ENCODE data around the gene ZNF280D.

The ZNF280D gene

GRCh38 chr15:56628893-56629532, 104.3 kb downstream of the ZNF280D start:
- DNase-seq = no peak

GRCh38 chr15:56619887-56620286, 113.4 kb downstream of the ZNF280D start:
- DNase-seq = no peak

- DNase-seq = no peak
Observed at GRCh38 chr15:56617628-56618027, 115.7 kb downstream of the ZNF280D start.

- DNase-seq = no peak
Observed at GRCh38 chr15:56616551-56616950, 116.8 kb downstream of the ZNF280D start.

- DNase-seq = no peak
Observed at GRCh38 chr15:56613811-56614210, 119.5 kb downstream of the ZNF280D start.

- DNase-seq = no peak
Observed at GRCh38 chr15:56608993-56609392, 124.3 kb downstream of the ZNF280D start.

- DNase-seq = no peak
Observed at GRCh38 chr15:56608140-56608778, 125.0 kb downstream of the ZNF280D start.

GRCh38 chr15:56602253-56602652, 131.1 kb downstream of the ZNF280D start:
- no peak for DNase-seq

- DNase-seq = no peak
Observed at GRCh38 chr15:56600380-56600779, 132.9 kb downstream of the ZNF280D start.

GRCh38 chr15:56598991-56599390, 134.3 kb downstream of the ZNF280D start:
- no peak for DNase-seq

- no peak for DNase-seq
Observed at GRCh38 chr15:56587686-56588085, 145.6 kb downstream of the ZNF280D start.

- DNase-seq = no peak
Observed at GRCh38 chr15:56586206-56586605, 147.1 kb downstream of the ZNF280D start.

- DNase-seq = no peak
Observed at GRCh38 chr15:56582785-56583184, 150.5 kb downstream of the ZNF280D start.
